ENCODE data around the gene HIGD2A. TPM values are rescaled to one million over a fixed set of nuclear protein-coding genes. Genes with fewer than 3 reads are reported as not detected.

Gene HIGD2A
- total RNA-seq, 1 experiment from 2014 or later, result 142 TPM

DNA sequence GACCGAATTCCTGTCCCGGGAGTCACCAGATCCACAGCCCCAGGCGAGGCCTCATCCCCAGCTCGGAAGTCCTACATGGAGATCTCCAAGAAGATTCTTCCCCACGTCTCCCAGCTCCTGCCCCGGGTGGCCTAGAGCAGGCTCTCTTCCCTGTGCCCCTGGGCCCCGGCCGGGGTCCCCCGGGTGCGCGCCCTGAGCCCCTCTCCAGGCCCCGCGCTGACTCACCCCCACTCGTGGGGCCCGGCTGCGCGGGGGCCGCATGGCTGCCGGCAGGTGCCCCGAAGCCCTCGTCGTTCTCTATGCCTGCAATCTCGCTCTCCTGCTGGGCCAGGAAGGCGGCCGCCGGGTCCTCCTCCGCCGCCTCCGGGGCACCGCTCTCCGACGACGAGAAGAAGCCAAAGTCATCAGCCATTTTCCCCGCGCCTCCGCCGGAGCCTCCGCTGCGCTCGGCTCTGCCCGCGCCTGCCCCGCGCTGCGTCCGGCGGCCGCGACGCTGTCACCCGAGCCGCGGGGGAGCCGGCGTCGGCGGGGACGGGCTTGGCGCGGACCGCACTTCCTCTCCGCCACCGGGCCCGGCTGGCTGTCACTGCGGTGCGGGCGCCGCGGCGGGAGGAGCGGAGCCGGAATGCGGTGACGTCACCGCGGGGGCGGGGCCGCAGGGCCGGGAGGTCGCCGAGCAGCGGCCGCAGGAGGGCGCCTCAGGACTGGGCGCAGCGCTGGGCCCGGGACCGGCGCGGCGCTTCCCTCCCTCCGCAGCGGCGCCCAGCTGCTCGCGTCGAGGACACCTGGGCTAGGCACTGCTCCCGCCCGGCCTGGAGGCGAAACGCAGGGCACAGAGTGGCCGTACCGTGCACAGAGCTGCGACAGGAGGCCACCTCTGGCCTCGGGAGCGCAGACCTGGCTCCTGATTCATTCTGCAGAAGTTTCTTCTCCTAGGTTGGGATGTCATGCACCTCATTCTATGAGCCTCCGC, 27.7 kb downstream of the HIGD2A start, which contains the start of gene CLTB:
CLTB (minus strand) TSS at position 588 of the 973 bp plus-strand sequence; CDS start at position 412, 176 bp downstream.
- DNase-seq (ENCODE audit: low spot score), result peak; percentile 92

DNA sequence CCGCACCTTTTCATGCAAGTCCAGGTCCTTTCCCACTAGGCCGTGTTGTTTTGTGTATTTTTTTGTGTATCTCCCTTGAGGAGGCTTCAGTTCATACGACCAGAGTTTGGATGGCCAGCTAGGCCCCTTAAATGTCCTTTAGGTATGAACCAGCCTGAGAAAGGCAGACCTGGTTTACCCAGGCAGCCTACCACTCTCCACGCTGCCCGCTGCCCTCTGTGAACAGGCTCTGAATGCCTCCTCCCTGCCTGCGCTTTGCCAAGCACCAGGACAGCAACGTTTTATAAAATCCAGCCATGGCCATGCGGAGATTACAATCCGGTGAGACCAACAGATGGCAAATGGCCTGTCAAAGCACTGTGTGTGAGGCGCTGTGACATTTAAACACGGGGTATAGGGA, 28.4 kb downstream of the HIGD2A start:
- DNase-seq (ENCODE audit: low spot score), result no peak

GRCh38 chr5:176418251-176418650, 29.7 kb downstream of the HIGD2A start:
- DNase-seq (ENCODE audit: low spot score), result no peak

- no peak for DNase-seq (ENCODE audit: low spot score)
Measured at GRCh38 chr5:176420086-176420485, 31.5 kb downstream of the HIGD2A start.

DNA sequence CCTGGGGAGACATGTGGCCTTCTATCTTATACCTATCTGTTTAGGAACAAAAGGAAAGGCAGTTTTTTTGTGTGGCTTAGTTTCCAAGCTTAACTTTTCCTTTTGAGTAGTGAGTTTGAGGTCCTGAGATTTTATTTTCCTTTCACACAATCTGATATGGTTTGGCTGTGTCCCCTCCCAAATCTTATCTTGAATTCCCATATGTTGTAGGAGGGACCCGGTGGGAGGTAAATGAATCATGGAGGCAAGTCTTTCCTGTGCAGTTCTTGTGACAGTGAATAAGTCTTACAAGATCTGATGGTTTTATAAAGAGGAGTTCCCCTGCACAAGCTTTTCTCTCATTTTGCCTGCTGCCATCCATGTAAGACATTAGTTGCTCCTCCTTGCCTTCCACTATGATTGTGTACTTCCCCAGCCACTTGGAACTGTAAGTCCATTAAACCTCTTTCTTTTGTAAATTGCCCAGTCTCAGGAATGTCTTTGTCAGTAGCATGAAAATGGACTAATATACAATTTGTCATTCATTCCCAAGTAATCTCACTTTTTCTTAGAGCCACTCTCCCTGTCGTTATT, 32.5 kb downstream of the HIGD2A start:
- no peak for DNase-seq (ENCODE audit: low spot score)

DNA sequence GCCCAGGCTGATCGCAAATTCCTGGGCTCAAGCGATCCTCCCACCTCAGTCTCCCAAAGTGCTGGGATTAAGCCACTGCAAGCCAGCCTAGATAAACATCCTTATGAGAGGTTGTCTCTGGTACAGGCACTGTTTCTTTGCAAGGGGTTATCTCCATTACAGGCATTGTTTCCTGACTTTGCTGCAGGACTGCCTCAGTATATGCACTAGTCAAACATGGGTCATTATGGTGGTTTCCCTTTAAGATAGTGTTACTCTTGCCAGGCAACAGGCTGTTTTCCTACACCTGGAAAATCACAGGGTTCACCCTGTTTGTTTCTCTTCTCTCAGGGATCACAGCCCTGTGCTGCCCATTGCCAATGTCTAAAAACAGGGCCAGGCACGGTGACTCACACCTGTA, 35.6 kb downstream of the HIGD2A start:
- DNase-seq (ENCODE audit: low spot score), result no peak

- DNase-seq (ENCODE audit: low spot score), result peak; percentile 4
Measured at GRCh38 chr5:176425138-176425537, 36.6 kb downstream of the HIGD2A start.

DNA sequence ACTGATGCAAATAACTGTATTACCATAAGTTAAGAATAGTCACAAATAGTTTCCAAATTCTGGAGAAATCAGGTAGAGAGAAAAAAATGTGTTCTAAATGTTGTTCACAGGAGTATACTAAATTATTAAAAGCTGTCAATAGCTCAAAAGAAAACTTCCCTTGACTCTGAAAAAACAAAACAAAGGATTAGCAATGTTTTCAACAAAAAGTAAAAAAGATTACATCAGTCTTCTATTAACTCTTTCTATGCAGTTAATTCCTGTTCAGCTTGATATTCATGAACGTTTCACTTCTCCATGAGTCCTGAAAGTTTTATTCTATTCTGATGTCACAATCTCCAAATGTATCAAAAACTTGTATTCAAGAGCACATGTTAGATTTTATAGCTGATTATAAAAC, 37.2 kb downstream of the HIGD2A start:
- no peak for DNase-seq (ENCODE audit: low spot score)

DNA sequence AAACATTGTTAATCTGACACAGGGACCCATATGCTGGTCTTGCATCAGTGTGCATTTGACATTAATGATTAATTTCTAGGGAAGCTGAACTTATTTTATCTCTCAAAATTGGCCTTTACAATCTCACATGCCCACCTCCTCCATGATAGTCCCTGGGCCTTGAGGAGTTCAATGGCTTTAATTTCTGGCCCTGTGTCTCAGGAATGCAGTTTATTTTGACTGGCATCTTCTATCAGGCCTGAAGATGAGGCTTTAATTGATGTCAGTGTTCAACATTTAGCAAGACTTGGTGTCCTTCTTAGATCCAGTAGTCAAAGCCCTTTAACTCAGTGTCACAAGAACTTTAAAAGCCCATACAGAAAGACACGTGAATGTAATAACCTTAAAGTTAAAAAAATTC, 38.3 kb downstream of the HIGD2A start:
- no peak for DNase-seq (ENCODE audit: low spot score)

DNA sequence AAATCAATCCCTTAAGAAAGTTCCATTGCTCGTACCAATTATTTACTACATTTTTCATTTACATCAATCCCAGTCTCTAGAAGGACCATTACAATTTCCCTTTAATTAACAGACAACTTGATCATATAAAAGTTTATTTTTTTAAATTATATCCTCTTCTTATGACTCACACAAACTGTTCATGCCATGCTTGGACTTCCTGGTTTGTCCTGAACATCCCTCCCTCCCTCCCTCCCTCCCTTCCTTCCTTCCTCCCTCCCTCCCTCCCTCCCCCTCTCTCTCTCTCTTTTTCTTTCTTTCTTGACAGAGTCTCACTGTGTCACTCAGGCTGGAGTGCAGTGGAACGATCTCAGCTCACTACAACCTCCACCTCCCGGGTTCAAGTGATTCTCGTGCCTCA, 39.4 kb downstream of the HIGD2A start:
- DNase-seq (ENCODE audit: low spot score), result no peak

- DNase-seq (ENCODE audit: low spot score), result no peak
Measured at GRCh38 chr5:176429972-176430371, 41.4 kb downstream of the HIGD2A start.

GRCh38 chr5:176432707-176433106, 44.2 kb downstream of the HIGD2A start:
- no peak for DNase-seq (ENCODE audit: low spot score)

GRCh38 chr5:176436656-176437055, 48.1 kb downstream of the HIGD2A start:
- no peak for DNase-seq (ENCODE audit: low spot score)

GRCh38 chr5:176438959-176439757, 50.6 kb downstream of the HIGD2A start:
- DNase-seq (ENCODE audit: low spot score), result no peak

Small RNA genes lying within 50 kb of the gene (small RNA-seq; reads per million reads assigned to genes)
- gene AC010297.1, result not detected
- not detected for gene MIR1271

Other genes with a start within 250 kb of the HIGD2A start
- gene SIMC1, start 150.3 kb upstream of the HIGD2A start, total RNA-seq (2014; rRNA removed; shearing (Covaris generic)), result 10.9 and 13.1 TPM in 2 replicates
- gene KIAA1191, start 27.0 kb upstream of the HIGD2A start, total RNA-seq (2014; rRNA removed; shearing (Covaris generic)), result 43.6 and 53.5 TPM in 2 replicates
- 0.03 TPM in 1 of 2 replicates, not detected in the other for gene ARL10, start 23.3 kb upstream of the HIGD2A start, total RNA-seq (2014; rRNA removed; shearing (Covaris generic))
- gene NOP16, start 153 bp upstream of the HIGD2A start, total RNA-seq (2014; rRNA removed; shearing (Covaris generic)), result 77.1 and 82.4 TPM in 2 replicates
- gene CLTB, start 27.8 kb downstream of the HIGD2A start, total RNA-seq (2014; rRNA removed; shearing (Covaris generic)), result 87.3 and 97.2 TPM in 2 replicates
- 28.7 and 30.7 TPM in 2 replicates for gene FAF2, start 59.6 kb downstream of the HIGD2A start, total RNA-seq (2014; rRNA removed; shearing (Covaris generic))
- 42.3 and 55.0 TPM in 2 replicates for gene RNF44, start 148.7 kb downstream of the HIGD2A start, total RNA-seq (2014; rRNA removed; shearing (Covaris generic))
- 0.16 and 0.20 TPM in 2 replicates for gene CDHR2, start 160.6 kb downstream of the HIGD2A start, total RNA-seq (2014; rRNA removed; shearing (Covaris generic))
- gene GPRIN1, start 221.4 kb downstream of the HIGD2A start, total RNA-seq (2014; rRNA removed; shearing (Covaris generic)), result 4.3 and 5.6 TPM in 2 replicates
- gene SNCB, start 241.8 kb downstream of the HIGD2A start, total RNA-seq (2014; rRNA removed; shearing (Covaris generic)), result not detected in 2 replicates
- not detected in 2 replicates for gene EIF4E1B, start 241.9 kb downstream of the HIGD2A start, total RNA-seq (2014; rRNA removed; shearing (Covaris generic))